Fibroblast of skin of right biceps (primary cell): Measurements from ENCODE around the gene CDH10.

Experiments
- DNase-seq: peaks from one replicate; pipeline ENCODE4 v3.0.0-alpha.2; 2013

The CDH10 gene

DNA sequence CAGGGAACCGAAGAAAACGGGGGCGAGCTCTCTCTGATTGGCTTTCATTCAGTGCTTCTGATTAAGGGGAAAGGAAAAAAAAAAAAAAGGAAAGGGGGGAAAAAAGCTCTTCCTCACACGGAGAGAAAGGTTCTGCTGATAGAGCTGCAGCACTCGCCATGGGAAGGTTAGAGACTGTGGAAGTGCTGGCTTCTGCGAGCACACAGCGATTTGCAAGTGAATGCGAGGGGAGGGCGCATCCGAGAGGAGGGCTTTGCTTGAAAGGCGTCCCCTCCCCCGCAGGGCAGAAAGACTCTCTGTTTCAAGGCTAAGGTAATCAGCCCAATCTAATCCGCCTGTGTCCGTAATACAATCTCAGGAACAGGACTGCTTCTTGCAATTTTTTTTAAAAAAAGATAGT lies at the start of gene CDH10:
CDH10 (minus strand) TSS at position 218 of the 400 bp plus-strand sequence. CDS start 51,488 bp downstream, outside the sequence.
- DNase-seq, result peak; percentile 49

DNA sequence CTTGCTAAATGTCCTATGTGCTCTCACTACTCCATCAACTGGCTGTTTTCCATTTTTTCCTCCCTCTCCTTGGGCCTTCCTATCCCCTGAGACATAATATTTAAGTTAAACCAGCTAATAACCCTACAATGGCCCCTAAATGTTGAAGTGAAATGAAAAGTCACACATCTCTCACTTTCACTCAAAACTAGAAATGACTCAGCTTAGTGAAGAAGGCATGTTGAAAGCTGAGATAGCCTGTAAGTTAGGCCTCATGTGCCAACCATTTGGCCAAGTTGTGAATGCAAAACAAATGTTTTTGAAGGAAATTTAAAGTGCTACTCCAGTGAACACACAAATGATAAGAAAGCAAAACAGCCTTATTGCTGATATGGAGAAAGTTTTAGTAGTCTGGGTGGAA lies 48.8 kb upstream of the CDH10 start:
- DNase-seq, result no peak

DNA sequence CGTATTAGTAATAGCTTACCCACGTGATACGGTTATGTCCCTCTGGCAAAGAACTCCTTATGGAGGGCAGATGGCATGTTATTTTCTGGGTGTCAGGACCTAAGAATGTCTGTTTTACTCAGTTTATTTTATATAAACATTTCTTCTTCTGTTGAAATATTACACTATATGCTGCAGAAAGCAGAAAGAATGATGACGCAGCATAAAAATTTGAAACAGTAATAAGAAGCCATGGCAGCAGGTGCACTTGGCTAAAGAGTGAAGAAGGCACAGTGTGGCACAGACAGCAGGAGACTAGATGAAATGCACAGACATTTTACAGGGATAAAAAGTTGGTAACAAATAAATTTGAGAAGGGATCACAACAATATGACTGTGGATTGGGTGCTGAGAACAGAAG lies 46.3 kb upstream of the CDH10 start:
- DNase-seq, result no peak

DNA sequence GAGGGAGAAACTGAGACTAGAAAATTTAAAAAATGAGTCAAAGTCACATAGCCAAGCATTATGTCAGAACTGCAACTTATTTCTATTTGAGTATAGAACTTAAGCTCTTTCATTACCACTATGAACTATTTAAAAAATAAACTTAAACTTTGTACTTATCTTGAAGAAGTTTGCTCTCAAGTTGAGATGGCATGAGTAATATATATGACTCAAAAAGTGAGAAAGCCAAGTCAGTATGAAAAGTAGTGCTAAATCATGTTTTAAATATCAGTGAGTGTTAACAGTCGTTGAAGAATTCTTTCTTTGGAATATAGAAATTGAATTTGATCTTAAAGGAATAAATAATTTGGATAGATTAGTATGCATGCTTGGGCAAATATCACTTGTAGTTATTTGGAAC lies 36.3 kb upstream of the CDH10 start:
- peak; percentile 9 for DNase-seq

DNA sequence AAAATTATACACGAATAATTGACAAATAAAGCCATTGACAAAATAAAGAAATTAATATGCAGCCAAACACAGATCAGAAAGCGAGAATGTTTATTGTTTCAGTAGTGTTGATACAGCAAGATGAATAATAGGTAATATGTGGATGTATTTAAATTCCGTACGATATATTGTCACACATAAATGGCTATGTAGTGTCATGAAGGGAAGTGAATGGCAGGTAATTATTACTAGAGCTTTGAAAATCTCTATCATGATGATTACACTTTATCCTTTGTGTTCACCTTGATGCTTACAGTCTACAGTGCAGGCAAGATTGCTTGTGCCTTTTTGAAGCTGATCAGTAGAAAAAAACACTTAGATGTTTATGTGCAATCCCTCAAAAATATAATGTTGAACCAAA lies 23.3 kb upstream of the CDH10 start:
- no peak for DNase-seq

DNA sequence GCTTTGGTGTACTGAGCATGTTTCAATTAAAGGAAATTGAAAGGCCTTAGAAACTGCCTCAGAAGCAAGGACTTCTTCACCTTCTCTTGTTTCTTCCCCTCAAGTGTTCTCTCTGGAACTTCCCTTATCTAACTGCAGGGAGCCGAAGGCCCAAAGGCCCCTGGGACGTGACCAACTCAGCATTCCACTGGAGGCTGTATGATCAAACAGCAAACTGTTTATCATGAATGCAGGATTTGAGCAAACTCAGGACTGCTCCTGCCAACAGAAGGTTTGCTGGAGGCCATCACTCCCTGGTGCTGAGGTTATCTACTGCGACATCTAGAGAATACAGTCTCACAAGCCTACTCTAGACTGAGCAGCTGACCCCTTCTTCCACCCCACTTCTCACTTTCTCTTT lies 4.8 kb upstream of the CDH10 start:
- DNase-seq, result no peak

DNA sequence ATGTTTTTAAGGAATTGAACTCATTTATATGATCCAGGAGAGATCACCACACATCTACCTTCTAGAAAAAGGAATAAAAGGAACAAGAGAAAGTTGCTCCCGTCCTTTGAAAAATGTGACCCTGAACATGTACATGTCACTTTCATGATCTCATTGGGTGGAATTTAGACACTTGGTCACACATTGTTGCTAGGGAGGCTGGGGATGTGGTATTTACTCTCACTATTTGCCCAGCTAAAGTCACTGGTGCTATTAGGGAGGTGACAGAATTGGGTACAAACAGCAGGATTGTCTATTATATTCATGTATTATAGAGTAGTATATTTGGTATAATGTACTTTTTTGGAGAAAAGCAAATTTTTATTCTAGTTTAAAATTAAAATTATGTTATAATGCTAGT lies 2.1 kb upstream of the CDH10 start:
- DNase-seq, result no peak

DNA sequence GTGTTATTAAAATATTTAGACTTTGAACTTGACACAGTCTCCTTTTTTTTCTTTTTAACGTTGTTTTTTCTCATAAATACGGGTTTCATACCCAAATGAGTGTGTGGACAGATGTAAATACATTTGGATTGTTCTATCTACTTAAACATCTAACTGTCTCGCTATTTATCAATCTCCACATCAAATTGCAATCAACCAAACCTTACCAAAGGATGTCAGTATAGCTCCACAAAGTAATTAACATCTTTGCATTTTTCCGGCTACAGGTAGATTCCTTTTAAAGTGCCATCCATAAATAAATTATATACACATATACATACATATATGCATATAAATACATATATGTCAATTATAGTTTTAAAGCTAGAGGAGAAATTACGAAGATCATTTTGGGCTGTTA lies 705 bp upstream of the CDH10 start:
- no peak for DNase-seq

DNA sequence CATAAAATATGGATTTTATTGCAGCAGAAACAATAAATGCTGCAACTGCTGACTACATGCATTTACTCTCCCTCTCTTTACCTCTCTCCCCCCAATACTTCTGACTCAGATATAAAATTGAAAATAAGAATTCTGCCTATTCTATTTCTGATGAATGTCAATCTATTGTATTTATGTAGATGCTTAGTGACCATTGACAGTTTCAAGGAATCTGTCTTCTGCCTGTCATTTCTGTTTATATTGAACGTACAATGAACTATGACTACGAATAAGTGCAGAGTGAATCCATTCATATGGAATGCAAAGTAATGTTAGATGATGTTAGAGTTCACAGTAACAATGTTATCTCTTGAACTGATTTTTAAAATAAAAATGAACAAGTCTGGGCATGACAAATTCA lies 898 bp downstream of the CDH10 start:
- no peak for DNase-seq

DNA sequence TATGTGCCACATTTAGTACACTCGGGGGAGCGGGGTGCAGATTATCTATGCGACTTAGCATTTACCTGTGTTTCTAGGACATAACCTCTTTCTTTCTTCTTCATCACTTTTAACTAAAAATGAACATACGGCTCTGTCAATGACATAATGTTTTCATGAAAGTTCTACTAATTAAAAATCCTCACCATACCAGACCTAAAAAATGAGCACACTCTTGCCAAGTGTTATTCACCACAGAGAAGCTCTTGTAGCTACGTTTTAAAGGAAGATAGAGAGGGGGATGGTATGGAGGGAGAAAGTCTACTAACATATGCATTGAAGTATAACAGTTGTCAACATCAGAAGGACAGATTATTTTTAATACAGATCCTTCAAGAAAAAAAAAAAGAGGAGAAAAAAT lies 1.6 kb downstream of the CDH10 start:
- DNase-seq, result no peak

DNA sequence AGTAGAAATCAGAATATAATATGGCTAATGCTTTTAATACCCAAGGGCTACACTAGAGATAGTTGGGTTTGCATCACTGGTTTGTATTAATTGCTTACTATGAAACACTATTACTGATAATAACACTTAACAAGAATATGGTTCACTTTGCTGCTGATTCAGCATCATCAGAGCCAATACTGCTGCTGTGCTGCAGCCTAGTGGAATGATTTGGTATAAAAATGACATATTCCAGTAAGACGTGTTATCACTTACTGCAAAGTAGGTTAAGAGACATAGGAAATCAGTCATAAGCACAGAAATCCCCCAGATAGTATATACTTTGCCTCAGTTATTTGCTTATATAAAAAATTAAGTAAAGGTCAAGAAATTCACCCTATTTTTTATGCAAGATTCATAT lies 2.8 kb downstream of the CDH10 start:
- peak; percentile 45 for DNase-seq

DNA sequence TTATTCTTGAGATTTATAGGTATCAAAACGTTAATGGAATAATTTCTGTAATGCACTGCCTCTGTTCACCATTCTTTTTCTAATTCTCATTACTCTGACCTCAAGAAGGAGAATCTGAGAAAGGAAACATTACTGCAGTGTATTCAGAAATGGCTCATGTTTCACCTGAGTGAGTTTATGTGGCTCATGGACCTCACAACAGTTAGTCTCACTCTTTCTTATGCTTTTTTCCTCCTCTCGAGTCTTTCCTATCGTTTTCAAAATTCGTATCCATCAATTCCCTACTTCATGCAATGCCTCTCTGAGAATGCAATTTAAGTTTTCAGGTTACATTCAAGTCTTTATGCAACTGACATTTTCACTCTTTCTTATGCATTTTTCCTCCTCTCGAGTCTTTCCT lies 9.6 kb downstream of the CDH10 start:
- no peak for DNase-seq

DNA sequence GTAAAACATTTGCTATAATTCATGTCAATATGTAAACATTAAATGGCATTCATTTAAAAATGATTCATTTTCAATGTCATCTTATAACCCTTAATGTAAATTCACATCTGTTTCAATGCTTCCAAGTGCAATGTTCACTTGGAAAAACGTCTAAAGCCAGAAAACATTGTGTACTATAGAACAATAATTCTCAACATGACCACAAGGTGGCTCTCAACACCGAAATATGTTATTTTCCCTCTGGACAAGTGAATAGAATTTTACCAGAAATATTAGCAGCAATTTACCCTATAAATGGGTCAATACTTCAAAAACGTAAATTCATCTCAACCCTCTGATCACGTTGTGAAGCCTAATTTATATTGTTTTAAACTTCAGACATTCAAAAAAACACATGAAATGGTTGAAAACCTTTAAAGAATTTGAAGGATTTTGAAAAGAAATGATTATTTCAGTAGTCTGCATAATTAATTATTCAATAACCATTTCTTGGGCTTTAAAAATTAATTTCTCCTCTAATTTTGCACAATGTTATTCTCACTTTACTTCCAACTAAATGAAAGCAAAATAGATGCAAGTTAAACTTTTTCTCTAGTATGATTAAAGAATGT lies 11.0 kb downstream of the CDH10 start:
- peak; percentile 43 for DNase-seq

DNA sequence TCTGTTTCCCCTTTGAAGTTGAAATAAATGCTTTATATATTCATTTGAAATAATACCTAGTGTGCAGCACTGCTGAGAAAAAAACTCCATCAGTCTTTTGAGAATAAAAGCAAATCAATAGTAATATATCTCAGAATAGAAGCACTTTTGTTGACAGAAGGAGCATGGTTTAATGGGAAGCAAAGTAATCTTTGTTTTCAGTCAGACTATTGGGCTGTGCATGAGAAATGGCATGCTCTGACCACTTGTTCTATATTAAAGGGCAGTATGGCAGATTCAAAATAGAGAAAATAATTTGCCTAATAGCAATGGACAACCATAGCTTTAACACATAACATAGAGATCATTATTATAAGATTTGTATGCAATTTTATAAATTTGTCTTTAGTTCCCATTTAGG lies 12.4 kb downstream of the CDH10 start:
- no peak for DNase-seq

DNA sequence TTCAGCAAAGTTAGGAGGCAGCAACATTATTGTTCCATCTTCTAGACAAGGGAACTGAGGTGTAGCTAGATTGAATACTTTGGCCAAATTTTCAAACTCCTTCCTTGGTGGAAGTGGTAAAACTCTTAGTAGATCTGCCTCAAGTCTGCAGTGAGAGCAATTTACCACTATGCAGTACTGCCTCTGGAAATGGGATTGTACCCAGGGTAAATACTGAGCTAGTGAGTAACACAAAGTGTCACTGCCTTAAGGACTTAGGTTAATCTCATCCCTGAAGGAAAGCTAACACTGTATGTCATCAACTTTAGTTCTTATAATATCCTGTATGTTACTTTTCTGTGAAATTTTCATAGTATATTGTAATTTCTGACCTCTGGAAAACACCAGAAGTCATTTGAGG lies 13.9 kb downstream of the CDH10 start:
- DNase-seq, result no peak

DNA sequence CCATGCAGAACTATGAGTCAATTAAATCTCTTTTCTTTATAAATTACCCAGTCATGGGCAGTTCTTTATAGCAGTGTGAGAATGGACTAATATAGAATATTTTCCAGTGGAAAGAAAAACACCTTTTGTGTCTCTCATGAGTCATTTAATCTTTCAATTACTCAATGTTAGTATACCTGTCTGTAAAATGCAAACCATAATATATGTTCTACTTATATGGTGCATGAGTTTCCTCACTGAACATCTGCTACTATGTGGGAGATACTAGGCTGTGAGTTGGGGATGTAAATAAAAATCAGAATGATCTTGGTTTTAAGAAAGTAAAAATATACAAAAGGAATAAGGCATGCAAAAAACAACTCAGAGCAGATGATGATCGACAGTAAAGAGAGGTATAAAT lies 15.0 kb downstream of the CDH10 start:
- no peak for DNase-seq

DNA sequence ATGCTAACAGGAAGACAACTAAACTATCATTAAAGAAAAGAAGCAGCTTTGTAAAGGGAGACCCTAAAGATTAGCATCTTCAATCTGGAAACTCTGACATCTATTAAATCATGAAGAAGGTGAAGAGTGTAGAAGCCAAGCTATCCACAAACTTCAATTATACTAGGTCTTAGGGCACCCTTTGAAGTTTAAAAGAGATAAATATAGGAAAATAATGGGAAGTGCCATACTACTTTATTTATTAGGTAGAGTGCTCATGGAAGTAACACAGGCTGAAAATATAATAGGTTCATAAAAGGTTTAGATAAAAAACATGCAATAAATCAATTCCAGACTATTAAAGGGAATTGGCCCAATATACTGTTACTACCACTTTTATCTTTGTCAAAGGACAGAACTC lies 19.9 kb downstream of the CDH10 start:
- no peak for DNase-seq

DNA sequence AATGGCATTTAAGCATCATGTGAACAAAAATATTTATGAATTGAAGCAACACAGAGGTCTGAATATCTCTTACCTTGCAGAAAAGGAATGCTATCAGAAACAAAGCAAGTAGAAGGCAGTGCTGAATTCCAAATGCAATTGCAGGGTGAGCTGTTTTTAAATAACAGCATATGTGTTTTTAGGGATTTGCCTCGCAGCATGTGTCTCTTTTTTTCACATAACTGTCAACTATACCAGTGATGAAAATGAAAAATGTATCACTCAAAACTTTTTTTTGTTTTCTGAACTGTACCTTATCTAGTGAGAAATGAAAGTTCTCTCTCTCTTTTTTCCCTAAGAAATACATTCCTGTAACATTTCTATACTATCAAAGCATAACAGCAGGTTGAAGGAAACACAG lies 21.2 kb downstream of the CDH10 start:
- DNase-seq, result no peak

DNA sequence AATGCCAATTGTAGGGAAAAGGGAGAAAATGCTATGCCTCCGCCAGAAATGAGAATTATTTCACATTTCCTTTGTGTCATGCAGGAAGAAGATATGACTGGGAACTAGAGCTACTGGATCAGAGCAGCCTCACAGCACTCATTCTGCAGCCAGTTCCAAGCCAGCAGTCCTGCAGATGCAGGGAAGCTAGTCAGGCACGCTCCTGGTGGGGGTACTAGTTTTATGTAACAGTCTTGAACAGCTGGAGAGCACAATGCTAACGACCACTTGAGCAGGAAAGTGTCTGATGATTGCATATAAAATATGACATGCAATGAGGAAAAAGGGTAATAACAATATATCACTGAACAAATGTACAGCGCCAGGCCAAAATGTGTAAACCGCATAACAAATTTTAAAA lies 21.7 kb downstream of the CDH10 start:
- peak; percentile 10 for DNase-seq

DNA sequence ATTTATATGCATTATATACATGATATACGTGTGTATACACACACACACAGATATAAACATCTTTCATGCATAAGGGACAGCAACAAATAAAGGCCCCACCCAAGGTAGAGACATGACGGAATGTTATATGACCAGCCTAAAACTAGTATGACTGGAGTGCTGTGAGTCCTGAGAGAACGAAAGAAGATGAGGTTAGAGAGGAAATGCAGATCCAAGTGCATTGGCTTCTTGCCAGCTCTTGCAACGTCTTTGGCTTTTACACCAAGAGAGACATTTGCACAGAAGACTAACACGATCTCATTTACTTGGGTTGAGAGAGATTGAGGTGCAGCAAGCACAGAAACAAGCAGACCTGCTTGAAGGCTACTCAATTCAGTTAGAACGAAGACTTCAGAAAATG lies 23.0 kb downstream of the CDH10 start:
- peak; percentile 65 for DNase-seq

DNA sequence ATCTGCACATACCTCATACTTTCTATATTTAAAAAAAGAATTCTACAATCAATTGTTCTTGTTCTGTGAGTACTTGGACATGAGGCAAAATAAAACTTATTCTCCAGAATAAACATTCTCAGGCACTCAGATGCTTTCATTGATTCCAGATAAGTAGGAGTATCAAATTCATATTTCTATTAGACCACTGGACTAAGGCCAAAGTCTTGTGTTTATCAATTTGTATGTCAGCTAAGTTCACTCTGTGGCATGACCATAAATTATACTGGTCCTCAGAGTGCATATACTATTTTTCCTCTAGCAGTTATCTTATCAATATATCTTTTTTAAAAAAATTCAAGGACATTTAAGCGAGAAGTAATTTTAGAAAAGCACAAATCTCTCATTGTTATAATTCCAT lies 28.2 kb downstream of the CDH10 start:
- no peak for DNase-seq

DNA sequence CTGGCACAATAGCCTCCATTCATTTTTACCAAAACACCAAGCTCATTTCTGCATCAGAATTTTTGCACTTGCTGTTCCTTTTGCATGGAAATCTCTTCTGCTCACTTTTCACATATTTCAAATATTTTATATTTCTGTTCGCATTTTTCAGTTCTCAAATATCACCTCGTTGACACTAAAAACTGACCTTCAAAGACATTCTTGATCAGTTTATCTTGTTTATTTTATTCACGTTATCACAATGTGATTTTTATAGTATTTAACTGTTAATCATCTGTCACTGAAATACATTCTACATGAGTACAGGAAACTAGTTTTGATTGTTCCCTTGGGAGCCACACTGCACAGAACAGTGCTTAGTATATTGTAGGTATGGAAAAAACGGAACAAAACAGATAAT lies 29.6 kb downstream of the CDH10 start:
- no peak for DNase-seq

DNA sequence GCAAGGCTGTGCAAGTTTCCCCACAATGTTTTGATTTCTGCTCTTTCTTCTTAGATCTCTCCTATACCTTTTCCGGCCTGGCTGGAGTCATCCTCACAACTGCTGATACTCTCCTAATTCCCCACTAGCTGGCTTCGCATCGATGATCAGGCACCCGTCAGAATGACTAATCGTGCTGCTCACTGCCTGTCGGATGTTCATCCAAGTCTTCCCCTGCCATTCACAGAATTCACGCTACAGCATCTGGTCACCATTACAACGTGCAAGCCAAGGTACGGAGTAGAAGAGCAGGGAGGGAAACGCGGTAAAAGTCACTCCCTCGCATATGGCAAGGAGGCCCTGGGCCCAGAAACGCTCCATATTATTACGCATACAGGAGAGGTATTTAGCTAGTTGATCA lies 35.1 kb downstream of the CDH10 start:
- no peak for DNase-seq

DNA sequence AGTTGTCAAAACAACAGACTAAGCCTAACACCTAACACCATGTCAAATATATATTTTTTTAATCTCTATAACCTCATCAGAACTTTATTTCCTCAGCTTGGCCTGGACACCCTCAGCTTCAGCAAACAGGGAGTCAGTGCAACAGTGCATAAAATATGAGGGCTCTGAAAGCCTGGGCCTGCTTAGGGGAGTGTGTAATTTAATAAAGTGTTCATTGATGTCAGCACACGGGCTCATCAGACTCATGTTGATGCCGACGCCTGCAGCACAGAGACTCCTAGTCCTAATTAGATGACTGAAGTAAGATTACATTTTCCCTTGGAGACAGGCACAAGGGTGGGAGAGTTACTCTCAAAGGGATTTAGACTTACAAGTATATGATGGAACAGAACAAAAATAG lies 37.8 kb downstream of the CDH10 start:
- no peak for DNase-seq

DNA sequence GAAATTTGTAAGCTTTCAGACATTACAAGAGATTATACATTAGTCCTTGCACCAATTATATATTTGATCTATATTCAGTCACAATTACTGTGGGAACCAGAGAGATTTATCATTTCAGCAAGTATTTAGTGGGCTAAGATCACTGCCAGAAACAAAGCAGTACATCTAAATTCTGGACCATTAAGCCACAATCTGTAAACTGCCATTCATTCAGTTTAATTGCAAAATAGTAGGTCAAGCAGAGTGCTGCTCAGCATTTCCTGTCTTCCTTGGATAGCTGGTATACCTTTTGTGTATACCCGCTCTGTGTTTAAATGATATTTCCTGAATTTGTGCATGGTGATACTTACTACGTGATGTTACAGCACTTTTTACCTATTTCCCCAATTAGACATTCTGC lies 42.6 kb downstream of the CDH10 start:
- DNase-seq, result no peak

DNA sequence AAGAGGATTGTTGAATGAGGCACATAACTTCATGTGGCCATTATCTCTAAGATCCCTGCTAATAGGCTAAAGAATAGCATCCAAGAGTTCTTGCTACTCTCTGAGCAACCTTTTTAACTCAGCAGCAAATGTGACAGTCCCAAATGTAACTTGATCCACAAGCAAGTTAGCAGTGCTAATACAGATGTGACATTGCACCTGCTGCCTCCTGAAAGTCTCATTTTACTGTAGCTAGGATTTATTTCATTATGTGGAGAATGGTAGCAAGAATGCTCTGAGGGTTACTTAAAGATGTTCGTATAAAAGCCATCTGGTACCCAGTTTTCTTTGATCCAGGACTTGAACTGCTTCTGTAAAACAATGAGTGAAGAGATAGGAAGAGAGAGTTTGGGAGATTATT lies 45.8 kb downstream of the CDH10 start:
- DNase-seq, result no peak
